ENCODE results near the gene ETV7. TPM values are rescaled to one million over a fixed set of nuclear protein-coding genes. Genes with fewer than 3 reads are reported as not detected.

Gene ETV7
- total and polyA plus RNA-seq, 4 donors = 0.17 to 0.84 (median 0.36) TPM

DNA sequence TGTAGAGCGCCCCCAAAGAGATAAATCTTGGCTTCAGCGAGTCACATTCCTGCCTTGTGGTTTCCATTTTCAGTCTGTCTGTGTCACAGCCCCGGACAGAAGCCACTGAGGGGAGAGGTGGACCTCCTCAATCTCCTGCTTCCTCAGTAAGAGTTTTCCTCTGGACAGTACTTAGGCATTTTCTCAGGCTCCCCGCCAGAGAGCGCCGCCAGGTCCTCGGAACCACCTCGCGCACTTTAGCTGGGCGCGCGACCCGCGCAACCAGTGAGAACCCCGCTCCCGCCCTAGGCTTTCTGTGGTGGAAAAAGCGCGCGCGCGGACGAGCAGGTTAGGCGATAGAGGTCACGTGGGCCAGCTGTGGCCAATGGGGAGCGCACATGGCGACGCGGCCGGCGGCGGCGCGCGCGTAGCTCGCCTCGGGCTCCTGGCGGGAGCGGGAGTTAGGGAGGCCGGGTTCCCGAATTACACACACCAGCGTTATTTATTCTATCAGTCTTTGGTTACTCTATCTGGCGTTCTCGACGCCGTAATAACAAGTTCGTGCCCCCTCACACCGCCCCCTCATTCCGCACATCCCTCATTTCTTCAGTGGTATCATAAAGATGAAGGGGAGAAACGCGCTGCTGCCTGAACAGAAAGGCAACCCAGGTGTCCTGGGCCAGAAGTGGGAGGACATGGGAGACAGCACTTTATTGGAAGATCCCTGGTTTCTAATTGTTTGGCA lies 35.8 kb upstream of the ETV7 start:
- Histone ChIP-seq H3K9me3 (ENCODE audit: control insufficient read depth in 4 of 4, low read length in 3 of 4) (no peaks in the 10 kb centered on the region), H3K4me3 (ENCODE audit: low read depth in 1 of 3, low read length in 3 of 3) (peak overlapping the region; percentile 56 to 85 (median 64)), H3K27ac (ENCODE audit: low read depth in 1 of 2, low read length in 2 of 2) (peak overlapping the region; percentile 61 to 79), H3K9ac (ENCODE audit: low read depth in 1 of 2, low read length in 2 of 2) (peak overlapping the region; percentile 71 to 76), H3K4me1 (ENCODE audit: control insufficient read depth in 4 of 4, insufficient read depth in 4 of 4, low read length in 3 of 4) (peaks cover 0 to 10% (median 3%) of the 10 kb centered on the region in 4 donors), H3K27me3 (ENCODE audit: control insufficient read depth in 4 of 4, insufficient read depth in 4 of 4, low read length in 3 of 4) (no peaks in the 10 kb centered on the region), H3K36me3 (ENCODE audit: control insufficient read depth in 4 of 4, insufficient read depth in 3 of 4, low read depth in 1 of 4, low read length in 3 of 4) (no peaks in the 10 kb centered on the region)
- peak; percentile 97 for DNase-seq (ENCODE audit: low spot score)
- under 1% methylated on average over 51 of the region's 51 CpGs for WGBS
- TF ChIP-seq FOXA2 (IDR thresholded peaks at IDR 0.05) = no peak
- no peak for TF ChIP-seq HNF4A (conservative IDR thresholded peaks at IDR 0.05)
- TF ChIP-seq GABPA (IDR thresholded peaks at IDR 0.05 in 1 of 2, conservative IDR thresholded peaks at IDR 0.05 in 1 of 2) = no peak
- TF ChIP-seq RXRA (IDR thresholded peaks at IDR 0.05) = peak; percentile 43 to 52
- TF ChIP-seq RAD21 (IDR thresholded peaks at IDR 0.05) = peak; percentile 88 to 93
- TF ChIP-seq, protein P1, sequence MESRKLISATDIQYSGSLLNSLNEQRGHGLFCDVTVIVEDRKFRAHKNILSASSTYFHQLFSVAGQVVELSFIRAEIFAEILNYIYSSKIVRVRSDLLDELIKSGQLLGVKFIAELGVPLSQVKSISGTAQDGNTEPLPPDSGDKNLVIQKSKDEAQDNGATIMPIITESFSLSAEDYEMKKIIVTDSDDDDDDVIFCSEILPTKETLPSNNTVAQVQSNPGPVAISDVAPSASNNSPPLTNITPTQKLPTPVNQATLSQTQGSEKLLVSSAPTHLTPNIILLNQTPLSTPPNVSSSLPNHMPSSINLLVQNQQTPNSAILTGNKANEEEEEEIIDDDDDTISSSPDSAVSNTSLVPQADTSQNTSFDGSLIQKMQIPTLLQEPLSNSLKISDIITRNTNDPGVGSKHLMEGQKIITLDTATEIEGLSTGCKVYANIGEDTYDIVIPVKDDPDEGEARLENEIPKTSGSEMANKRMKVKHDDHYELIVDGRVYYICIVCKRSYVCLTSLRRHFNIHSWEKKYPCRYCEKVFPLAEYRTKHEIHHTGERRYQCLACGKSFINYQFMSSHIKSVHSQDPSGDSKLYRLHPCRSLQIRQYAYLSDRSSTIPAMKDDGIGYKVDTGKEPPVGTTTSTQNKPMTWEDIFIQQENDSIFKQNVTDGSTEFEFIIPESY (IDR thresholded peaks at IDR 0.05) = no peak
- no peak for TF ChIP-seq NR2F2 (IDR thresholded peaks at IDR 0.05)
- TF ChIP-seq, protein P2, sequence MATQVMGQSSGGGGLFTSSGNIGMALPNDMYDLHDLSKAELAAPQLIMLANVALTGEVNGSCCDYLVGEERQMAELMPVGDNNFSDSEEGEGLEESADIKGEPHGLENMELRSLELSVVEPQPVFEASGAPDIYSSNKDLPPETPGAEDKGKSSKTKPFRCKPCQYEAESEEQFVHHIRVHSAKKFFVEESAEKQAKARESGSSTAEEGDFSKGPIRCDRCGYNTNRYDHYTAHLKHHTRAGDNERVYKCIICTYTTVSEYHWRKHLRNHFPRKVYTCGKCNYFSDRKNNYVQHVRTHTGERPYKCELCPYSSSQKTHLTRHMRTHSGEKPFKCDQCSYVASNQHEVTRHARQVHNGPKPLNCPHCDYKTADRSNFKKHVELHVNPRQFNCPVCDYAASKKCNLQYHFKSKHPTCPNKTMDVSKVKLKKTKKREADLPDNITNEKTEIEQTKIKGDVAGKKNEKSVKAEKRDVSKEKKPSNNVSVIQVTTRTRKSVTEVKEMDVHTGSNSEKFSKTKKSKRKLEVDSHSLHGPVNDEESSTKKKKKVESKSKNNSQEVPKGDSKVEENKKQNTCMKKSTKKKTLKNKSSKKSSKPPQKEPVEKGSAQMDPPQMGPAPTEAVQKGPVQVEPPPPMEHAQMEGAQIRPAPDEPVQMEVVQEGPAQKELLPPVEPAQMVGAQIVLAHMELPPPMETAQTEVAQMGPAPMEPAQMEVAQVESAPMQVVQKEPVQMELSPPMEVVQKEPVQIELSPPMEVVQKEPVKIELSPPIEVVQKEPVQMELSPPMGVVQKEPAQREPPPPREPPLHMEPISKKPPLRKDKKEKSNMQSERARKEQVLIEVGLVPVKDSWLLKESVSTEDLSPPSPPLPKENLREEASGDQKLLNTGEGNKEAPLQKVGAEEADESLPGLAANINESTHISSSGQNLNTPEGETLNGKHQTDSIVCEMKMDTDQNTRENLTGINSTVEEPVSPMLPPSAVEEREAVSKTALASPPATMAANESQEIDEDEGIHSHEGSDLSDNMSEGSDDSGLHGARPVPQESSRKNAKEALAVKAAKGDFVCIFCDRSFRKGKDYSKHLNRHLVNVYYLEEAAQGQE (IDR thresholded peaks at IDR 0.05) = peak; percentile 59
- TF ChIP-seq EGR1 (IDR thresholded peaks at IDR 0.05; ENCODE audit: low read depth in 2 of 2) = peak in 1 of 2 donors; percentile 35
- TF ChIP-seq, protein P3, sequence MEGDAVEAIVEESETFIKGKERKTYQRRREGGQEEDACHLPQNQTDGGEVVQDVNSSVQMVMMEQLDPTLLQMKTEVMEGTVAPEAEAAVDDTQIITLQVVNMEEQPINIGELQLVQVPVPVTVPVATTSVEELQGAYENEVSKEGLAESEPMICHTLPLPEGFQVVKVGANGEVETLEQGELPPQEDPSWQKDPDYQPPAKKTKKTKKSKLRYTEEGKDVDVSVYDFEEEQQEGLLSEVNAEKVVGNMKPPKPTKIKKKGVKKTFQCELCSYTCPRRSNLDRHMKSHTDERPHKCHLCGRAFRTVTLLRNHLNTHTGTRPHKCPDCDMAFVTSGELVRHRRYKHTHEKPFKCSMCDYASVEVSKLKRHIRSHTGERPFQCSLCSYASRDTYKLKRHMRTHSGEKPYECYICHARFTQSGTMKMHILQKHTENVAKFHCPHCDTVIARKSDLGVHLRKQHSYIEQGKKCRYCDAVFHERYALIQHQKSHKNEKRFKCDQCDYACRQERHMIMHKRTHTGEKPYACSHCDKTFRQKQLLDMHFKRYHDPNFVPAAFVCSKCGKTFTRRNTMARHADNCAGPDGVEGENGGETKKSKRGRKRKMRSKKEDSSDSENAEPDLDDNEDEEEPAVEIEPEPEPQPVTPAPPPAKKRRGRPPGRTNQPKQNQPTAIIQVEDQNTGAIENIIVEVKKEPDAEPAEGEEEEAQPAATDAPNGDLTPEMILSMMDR (IDR thresholded peaks at IDR 0.05; ENCODE audit: low read depth, low read length, missing input control) = peak; percentile 65
- TF ChIP-seq SP1 (IDR thresholded peaks at IDR 0.05) = peak; percentile 80
- peak in 1 of 2 donors; percentile 50 for TF ChIP-seq JUND (IDR thresholded peaks at IDR 0.05)
- TF ChIP-seq YY1 (IDR thresholded peaks at IDR 0.05) = peak; percentile 62
- peak; percentile 34 for TF ChIP-seq TAF1 (conservative IDR thresholded peaks at IDR 0.05)
- TF ChIP-seq, protein P4, sequence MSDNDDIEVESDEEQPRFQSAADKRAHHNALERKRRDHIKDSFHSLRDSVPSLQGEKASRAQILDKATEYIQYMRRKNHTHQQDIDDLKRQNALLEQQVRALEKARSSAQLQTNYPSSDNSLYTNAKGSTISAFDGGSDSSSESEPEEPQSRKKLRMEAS (IDR thresholded peaks at IDR 0.05) = no peak
- peak; percentile 44 for TF ChIP-seq FOXA1 (IDR thresholded peaks at IDR 0.05)
- TF ChIP-seq, protein P5, sequence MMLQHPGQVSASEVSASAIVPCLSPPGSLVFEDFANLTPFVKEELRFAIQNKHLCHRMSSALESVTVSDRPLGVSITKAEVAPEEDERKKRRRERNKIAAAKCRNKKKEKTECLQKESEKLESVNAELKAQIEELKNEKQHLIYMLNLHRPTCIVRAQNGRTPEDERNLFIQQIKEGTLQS (IDR thresholded peaks at IDR 0.05) = no peak
- TF ChIP-seq HNF4G (IDR thresholded peaks at IDR 0.05) = no peak

All from liver (tissue), 9 donors.